HG03066 (cell line): ENCODE data around the gene CARNS1.

ENCODE experiments used
- ATAC-seq: cut with Tn5 transposase; IDR thresholded peaks from one replicate; pipeline ENCODE4 v1.9.1; 2021; ENCODE audit warnings: low read depth; ENCODE audit not compliant: unreplicated experiment

The CARNS1 gene

GRCh38 chr11:67415501-67416304, at the start of gene CARNS1:
CARNS1 (plus strand) TSS chr11:67415678; CDS start chr11:67416200, 522 bp downstream.
- ATAC-seq: no peak

GRCh38 chr11:67365736-67366444, 49.6 kb upstream of the CARNS1 start:
- ATAC-seq: no peak

DNA sequence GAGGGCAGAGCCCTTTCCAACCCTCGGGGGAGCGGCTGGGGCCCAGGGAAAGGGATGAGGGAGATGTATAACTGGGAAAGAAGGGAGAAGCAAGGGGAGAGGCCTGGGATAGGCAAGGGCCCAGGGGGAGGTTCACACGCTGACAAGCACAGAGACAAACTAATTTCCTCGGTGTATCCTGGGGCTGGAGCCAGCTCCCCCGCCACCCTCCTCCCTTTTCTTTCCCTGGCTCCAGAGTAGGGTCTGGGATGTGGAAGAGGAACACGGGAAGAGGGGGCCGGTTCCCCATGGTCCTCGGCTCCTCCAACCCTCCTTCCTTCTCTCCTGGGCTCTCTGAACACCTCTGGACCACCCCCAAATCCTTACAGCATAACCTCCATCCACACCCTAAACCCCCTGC, 48.9 kb upstream of the CARNS1 start:
- ATAC-seq: no peak

DNA sequence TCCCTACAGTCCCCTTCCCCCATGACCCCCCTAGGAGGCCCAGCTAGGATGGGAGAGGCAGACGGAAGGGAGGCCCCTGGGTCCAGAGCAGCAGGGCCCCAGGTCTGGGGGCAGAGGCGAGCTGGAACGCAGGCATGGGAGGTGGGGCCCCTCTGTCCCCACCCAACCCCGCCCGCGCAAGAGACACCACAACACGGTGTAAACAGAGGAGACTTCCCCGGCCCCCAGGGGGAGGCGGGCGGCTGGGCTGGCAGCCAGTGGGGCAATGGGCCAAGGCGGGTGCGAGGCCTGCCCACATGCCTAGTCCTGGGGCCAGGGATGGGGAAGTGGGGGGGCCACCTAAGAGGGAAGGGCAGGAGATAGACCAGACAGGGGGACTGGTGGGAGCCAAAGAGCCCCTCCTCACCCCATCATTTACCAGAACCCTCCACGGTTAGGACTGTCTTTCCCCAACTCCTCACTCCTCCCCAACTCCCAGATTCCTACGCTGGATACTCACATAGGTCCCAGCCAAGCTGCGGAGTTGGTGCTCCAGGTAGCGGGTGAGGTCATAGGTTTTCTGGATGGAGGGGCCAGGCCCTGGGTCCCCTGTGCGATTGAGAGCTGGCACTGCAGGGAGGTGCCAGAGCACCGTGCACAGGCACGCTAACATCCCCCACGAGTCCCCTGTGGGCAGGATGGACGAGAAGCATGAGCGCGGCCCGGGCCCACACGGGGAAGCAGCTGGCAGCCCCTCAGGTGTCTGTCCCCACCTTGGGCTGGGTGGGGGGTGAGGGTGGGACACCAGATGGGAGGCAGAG, 48.3 kb upstream of the CARNS1 start:
- no peak for ATAC-seq

GRCh38 chr11:67367761-67368227, 47.7 kb upstream of the CARNS1 start:
- ATAC-seq: no peak

GRCh38 chr11:67368621-67369020, 46.9 kb upstream of the CARNS1 start:
- ATAC-seq: no peak

DNA sequence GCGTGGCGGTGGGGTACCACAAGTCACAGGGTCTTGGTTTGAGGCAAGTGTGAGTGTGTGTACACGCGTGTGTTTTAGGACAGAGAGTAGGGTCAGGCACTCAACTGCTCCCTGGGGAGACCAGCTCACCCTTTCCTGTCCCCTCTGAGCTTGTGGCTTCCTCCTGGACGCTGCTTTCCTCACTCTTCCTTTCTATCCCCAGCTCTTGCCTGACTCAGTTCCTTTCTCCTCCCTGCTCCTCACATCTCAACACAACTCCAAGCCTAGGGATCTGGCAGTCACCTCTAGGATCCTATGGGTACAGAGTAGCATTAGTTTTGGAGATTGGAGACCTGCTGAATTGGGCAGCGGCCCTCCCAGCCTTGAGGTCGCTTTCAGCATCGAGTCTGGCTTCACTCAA, 46.2 kb upstream of the CARNS1 start:
- no peak for ATAC-seq

DNA sequence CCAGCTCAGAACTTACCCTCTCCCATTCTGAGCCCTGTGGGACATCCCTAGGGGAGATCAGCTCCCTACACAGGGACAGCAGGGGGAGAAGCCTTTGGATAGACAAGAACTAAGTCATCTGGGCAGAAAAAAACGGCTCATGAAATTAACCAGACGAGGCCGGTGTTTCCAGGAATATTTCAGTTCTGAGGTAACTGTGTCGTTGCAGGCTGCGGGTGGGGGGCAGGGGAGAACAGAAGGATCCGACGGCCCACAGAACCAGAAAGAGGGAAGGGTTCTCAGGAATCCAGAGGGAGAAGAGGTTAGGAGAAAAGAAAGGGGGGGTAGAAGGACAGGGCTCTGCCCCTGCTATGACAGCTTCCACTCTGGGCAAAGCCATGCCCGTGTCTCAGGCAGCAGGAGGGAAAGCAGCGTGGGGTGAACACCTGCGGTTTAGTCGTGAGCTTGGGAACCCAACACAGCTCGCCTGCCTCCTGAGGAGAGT, 45.6 kb upstream of the CARNS1 start:
- no peak for ATAC-seq

DNA sequence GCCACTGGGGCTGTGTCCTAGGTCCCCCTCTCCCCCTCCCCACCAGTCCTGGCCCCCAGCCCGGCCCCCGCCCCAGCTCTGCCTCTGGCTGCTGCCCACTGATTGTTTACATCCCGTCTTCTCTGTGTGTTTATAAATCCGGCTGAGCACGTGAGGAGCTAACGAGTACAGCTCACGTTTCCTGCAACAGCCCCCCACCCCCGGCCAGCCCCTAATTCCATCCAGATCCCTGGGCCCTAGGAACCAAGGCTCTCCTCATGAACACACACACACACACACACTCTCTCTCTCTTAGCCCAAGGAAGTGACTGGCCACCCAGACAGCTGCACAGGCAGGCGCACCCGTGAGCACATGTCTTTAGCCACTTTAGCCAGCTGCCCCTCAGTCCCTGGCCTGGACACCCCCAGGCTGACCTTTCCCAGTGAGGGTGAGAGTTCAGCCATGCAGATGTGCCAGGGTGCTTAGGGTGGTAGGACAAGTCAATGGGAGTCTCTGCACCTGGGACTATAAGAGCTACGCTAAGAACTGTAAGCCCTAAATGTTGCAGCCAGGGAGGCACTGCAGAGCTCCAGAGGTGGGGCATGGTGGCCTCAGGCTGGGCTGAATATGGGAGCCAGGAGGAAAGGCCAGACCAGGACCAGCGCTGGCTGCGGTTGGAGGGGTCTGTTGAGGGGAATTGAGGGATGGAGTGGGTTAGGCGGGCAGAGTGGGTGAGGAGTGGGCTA, 45.0 kb upstream of the CARNS1 start:
- no peak for ATAC-seq

DNA sequence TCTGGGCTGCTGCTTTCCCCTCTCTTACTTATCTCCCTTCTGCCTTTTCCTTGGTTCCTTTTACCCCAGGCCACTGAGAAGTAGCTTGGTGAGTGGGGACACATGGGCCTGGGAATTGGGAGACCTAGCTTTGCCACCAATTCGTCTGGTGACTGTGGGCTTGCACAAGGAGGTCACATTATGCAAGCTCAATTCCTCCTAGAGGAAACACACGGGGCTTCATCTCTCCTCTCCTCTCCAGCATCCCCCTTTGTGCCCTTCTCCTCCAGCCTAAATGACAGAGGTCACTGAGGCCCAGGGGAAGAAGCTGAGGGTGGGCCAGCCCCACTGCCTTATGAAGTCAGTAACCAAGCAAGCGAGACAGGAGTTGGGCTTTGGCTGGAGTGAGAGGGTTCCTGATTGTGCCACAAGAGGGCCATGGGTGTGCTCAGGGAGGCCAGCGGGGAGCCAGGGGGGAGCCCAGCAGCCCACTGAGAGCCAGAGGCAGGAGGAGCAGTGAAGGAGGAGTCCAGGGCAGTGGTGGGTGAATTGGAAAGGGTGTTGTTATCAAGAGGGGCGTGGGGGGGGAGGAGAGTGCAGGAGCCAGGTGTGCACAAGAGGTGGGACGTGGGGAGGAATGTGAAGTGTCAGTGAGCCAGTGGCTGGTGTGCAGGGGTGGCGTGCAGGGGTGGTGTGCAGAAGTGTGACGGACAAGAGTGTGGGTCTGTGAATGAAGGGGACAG, 44.1 kb upstream of the CARNS1 start:
- ATAC-seq: no peak

GRCh38 chr11:67371911-67372320, 43.6 kb upstream of the CARNS1 start:
- ATAC-seq: no peak

- no peak for ATAC-seq
These were observed 43.0 kb upstream of the CARNS1 start for GRCh38 chr11:67372321-67372992.

- ATAC-seq: no peak
These were observed 42.4 kb upstream of the CARNS1 start, which contains the start of gene CLCF1 for GRCh38 chr11:67372993-67373647. CLCF1 (minus strand) TSS chr11:67373598; CDS start chr11:67373539, 59 bp downstream.

DNA sequence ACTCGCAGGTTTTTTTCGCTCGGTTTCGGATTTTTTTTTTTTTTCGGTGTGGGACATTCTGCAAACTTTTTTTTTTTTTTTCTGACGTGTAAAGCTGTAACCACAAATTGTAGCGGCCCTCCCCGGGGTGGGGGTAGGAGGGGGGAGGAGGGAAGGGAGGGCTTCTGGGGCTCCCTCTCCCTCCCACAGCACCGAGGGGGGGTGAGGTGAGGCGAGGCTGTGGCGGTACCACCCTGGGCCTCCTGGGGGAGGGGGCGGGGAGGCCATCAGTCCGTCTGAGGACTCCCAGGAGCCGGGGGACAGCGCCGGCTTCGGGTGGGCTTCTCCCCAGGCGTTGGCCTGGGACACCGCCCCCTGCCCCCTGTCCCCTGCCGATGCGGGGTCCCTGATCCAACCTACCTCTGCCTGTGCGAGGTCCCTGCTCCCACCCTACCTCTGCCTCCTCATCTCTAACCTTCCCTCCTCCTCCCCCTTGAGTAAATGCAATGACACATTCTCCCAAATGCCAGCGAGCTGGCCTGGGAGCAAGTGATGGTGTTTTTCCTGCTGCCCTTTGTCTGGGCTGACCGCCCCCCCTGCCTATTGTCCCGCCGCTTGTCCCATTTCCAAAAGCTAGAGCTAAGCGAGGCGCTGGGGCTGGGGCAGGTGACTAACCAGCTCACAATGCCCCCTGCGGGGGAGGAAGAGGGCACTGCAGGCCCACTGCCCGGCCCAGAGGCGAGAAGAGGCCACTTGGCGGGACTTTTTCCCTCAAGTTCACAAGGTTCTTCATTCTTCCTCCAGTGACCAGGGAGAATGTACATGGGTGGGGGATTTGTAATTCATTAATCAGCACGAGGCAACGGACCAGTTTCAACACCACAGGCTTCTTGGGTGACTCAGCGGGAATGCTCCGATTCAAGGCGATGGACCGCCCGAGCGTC, 41.6 kb upstream of the CARNS1 start:
- ATAC-seq: no peak

DNA sequence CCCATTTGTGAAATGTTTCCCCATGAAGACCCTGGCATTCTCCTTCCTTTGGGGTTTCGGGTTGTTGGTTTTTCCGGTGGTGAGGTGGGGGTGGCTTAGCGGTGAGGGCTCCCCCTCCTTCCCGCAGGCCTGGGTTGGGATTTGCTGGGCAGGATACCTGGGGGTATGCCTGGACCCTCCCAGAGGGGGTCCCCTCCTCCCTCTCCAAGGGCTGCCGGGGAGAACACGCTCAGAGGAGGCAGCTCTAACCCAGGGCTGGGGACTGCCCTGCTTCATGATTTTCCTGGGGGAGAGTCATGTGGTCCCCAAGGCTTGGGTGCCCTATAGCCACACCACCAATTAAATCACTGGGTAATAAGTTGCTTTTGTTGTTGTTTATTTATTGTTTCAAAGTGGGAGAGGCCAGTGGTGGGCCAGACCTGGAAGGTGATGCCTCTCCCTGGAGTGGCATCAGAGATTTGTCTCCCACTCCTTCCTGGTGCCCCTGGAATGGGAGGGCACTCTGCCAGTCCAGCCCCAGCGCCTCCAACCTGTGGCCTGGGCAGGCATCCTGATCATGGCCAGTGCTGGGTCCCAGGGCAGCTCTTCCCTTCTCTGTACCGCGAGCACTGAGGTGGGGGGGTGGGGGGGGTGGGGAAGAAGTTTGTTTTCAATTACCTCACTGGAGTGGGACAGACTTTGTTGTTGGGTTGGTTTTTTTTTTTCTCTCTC, 40.8 kb upstream of the CARNS1 start:
- no peak for ATAC-seq

GRCh38 chr11:67375320-67376055, 40.0 kb upstream of the CARNS1 start:
- ATAC-seq: no peak
